ENCODE data around the gene EARS2. TPM values are rescaled to one million over a fixed set of nuclear protein-coding genes. Genes with fewer than 3 reads are reported as not detected.
"Not testable (repeated sequence)": the region's sequence is repeated elsewhere in the genome, so short reads cannot be mapped to it uniquely, and the experiment has no call there.

EARS2 gene
- total and polyA plus RNA-seq, 4 donors = 17.7 to 25.7 (median 22.3) TPM

GRCh38 chr16:23552161-23552560 lies 5.0 kb downstream of the EARS2 start:
- H3K36me3 ChIP-seq (ENCODE audit: control insufficient read depth in 4 of 4, insufficient read depth in 4 of 4, low read length in 4 of 4) = peaks cover 11 to 37% (median 29%) of the 10 kb centered on the region in 4 donors
- no peak overlapping the region for H3K4me3 ChIP-seq
- no peaks in the 10 kb centered on the region for H3K9me3 ChIP-seq (ENCODE audit: control insufficient read depth in 4 of 4, insufficient read depth in 3 of 4, low read length in 3 of 4)
- no peaks in the 10 kb centered on the region for H3K27me3 ChIP-seq (ENCODE audit: control insufficient read depth in 3 of 3, insufficient read depth in 3 of 3, low read length in 2 of 3)
- ATAC-seq (ENCODE audit: insufficient read depth, low FRiP score) (no peak), DNase-seq (no peak)
- no peak for TF ChIP-seq CTCF (IDR thresholded peaks at IDR 0.05; ENCODE audit: control extremely low read depth, extremely low read depth)
- peaks cover 0 to 10% (median 0%) of the 10 kb centered on the region in 5 donors for H3K4me1 ChIP-seq (ENCODE audit: control insufficient read depth in 5 of 5, insufficient read depth in 5 of 5, low read length in 5 of 5)
- no peak overlapping the region for H3K9ac ChIP-seq (ENCODE audit: insufficient read depth in 1 of 2, low read length in 2 of 2)
- 77 to 80% methylated on average over 6 of the region's 6 CpGs for WGBS, 2 donors
- H3K27ac ChIP-seq (ENCODE audit: low read depth in 1 of 2, low read length in 1 of 2) = no peak overlapping the region

- TF ChIP-seq CTCF (IDR thresholded peaks at IDR 0.05; ENCODE audit: control extremely low read depth, extremely low read depth) = no peak
- H3K9ac ChIP-seq (ENCODE audit: insufficient read depth in 1 of 2, low read length in 2 of 2) = no peak overlapping the region
- 96 to 98% methylated on average over 5 of the region's 5 CpGs for WGBS, 2 donors
- no peaks in the 10 kb centered on the region for H3K27me3 ChIP-seq (ENCODE audit: control insufficient read depth in 3 of 3, insufficient read depth in 3 of 3, low read length in 2 of 3)
- ATAC-seq (ENCODE audit: insufficient read depth, low FRiP score) (no peak), DNase-seq (no peak)
- H3K4me3 ChIP-seq = no peak overlapping the region
- H3K4me1 ChIP-seq (ENCODE audit: control insufficient read depth in 5 of 5, insufficient read depth in 5 of 5, low read length in 5 of 5) = no peaks in the 10 kb centered on the region
- no peaks in the 10 kb centered on the region for H3K9me3 ChIP-seq (ENCODE audit: control insufficient read depth in 4 of 4, insufficient read depth in 3 of 4, low read length in 3 of 4)
- peaks cover 11 to 49% (median 36%) of the 10 kb centered on the region in 4 donors for H3K36me3 ChIP-seq (ENCODE audit: control insufficient read depth in 4 of 4, insufficient read depth in 4 of 4, low read length in 4 of 4)
- no peak overlapping the region for H3K27ac ChIP-seq (ENCODE audit: low read depth in 1 of 2, low read length in 1 of 2)
Observed at GRCh38 chr16:23549938-23550337, 7.2 kb downstream of the EARS2 start.

GRCh38 chr16:23544436-23544835 lies 12.7 kb downstream of the EARS2 start:
- no peaks in the 10 kb centered on the region for H3K4me1 ChIP-seq (ENCODE audit: control insufficient read depth in 5 of 5, insufficient read depth in 5 of 5, low read length in 5 of 5)
- no peak overlapping the region for H3K27ac ChIP-seq (ENCODE audit: low read depth in 1 of 2, low read length in 1 of 2)
- no peak for ATAC-seq (ENCODE audit: insufficient read depth, low FRiP score)
- WGBS, 2 donors = 96 to 98% methylated on average over 14 of the region's 14 CpGs
- no peak for DNase-seq
- no peak for TF ChIP-seq CTCF (IDR thresholded peaks at IDR 0.05; ENCODE audit: control extremely low read depth, extremely low read depth)
- H3K27me3 ChIP-seq (ENCODE audit: control insufficient read depth in 3 of 3, insufficient read depth in 3 of 3, low read length in 2 of 3) = no peaks in the 10 kb centered on the region
- no peak overlapping the region for H3K9ac ChIP-seq (ENCODE audit: insufficient read depth in 1 of 2, low read length in 2 of 2)
- H3K9me3 ChIP-seq (ENCODE audit: control insufficient read depth in 4 of 4, insufficient read depth in 3 of 4, low read length in 3 of 4) = no peaks in the 10 kb centered on the region
- H3K4me3 ChIP-seq = no peak overlapping the region
- H3K36me3 ChIP-seq (ENCODE audit: control insufficient read depth in 4 of 4, insufficient read depth in 4 of 4, low read length in 4 of 4) = peaks cover 10 to 41% (median 25%) of the 10 kb centered on the region in 4 donors

GRCh38 chr16:23540817-23541178 lies 16.4 kb downstream of the EARS2 start:
- H3K27ac ChIP-seq (ENCODE audit: low read depth in 1 of 2, low read length in 1 of 2); H3K4me3 ChIP-seq; DNase-seq; ATAC-seq (ENCODE audit: insufficient read depth, low FRiP score); H3K27me3 ChIP-seq (ENCODE audit: control insufficient read depth in 3 of 3, insufficient read depth in 3 of 3, low read length in 2 of 3); H3K4me1 ChIP-seq (ENCODE audit: control insufficient read depth in 5 of 5, insufficient read depth in 5 of 5, low read length in 5 of 5); H3K9ac ChIP-seq (ENCODE audit: insufficient read depth in 1 of 2, low read length in 2 of 2); H3K9me3 ChIP-seq (ENCODE audit: control insufficient read depth in 4 of 4, insufficient read depth in 3 of 4, low read length in 3 of 4): not testable (repeated sequence)
- peaks cover 10 to 27% (median 17%) of the 10 kb centered on the region in 4 donors for H3K36me3 ChIP-seq (ENCODE audit: control insufficient read depth in 4 of 4, insufficient read depth in 4 of 4, low read length in 4 of 4)
- WGBS, 2 donors = 93 to 98% methylated on average over 3 of the region's 3 CpGs

All from lung (tissue), 12 donors.